Astrocyte (in vitro differentiated cells and primary cell): Measurements from ENCODE around the gene SLC43A1. TPM values are rescaled to one million over a fixed set of nuclear protein-coding genes. Genes with fewer than 3 reads are reported as not detected.

Experiments
- DNase-seq: peaks from one replicate; pipeline ENCODE4 v3.0.0-alpha.2; 2010; ENCODE audit warnings: low read depth
- FAIRE-seq: peaks from 2 replicates; lab custom pipeline; 2011; peaks lifted over from hg19 to GRCh38; lab: Jason Lieb, UNC
- H2AFZ ChIP-seq: 2 replicates; pipeline ENCODE4 v1.6.0; 2012; ENCODE audit warnings: low read depth, low read length, inconsistent platforms
- H3K27ac ChIP-seq: 2 replicates; pipeline ENCODE4 v1.5.1; 2011; ENCODE audit warnings: low read depth, low read length, inconsistent platforms
- H3K27me3 ChIP-seq: 2 replicates; pipeline ENCODE4 v1.6.0; 2011; ENCODE audit warnings: low read length, inconsistent platforms; ENCODE audit not compliant: insufficient read depth
- H3K36me3 ChIP-seq: 2 replicates; pipeline ENCODE4 v1.5.1; 2011; ENCODE audit warnings: low read length, inconsistent platforms; ENCODE audit not compliant: insufficient read depth
- H3K4me1 ChIP-seq: 2 replicates; pipeline ENCODE4 v1.5.1; 2011; ENCODE audit warnings: low read length, inconsistent platforms; ENCODE audit not compliant: insufficient read depth
- H3K4me2 ChIP-seq: 2 replicates; pipeline ENCODE4 v1.6.0; 2012; ENCODE audit warnings: low read length, inconsistent platforms
- H3K4me3 ChIP-seq: 2 replicates; pipeline ENCODE4 v1.5.1; 2011; ENCODE audit warnings: low read depth, mild to moderate bottlenecking, low read length, inconsistent platforms; ENCODE audit not compliant: insufficient read depth
- H3K79me2 ChIP-seq: 2 replicates; pipeline ENCODE4 v1.6.0; 2012; ENCODE audit warnings: mild to moderate bottlenecking, low read length, inconsistent platforms; ENCODE audit not compliant: insufficient read depth
- H3K9ac ChIP-seq: 2 replicates; pipeline ENCODE4 v1.6.0; 2012; ENCODE audit warnings: mild to moderate bottlenecking, low read length, inconsistent platforms
- H3K9me3 ChIP-seq: 2 replicates; pipeline ENCODE4 v1.5.1; 2012; ENCODE audit warnings: low read depth, mild to moderate bottlenecking, low read length, inconsistent platforms; ENCODE audit not compliant: insufficient read depth
- H4K20me1 ChIP-seq: 2 replicates; pipeline ENCODE4 v1.6.0; 2012; ENCODE audit warnings: low read length, inconsistent platforms; ENCODE audit not compliant: insufficient read depth
- H3K27ac Mint-ChIP-seq: one replicate; pipeline ENCODE4 v1.8.0; 2021; ENCODE audit warnings: mild to moderate bottlenecking, mixed read lengths; ENCODE audit not compliant: unreplicated experiment
- H3K27me3 Mint-ChIP-seq: one replicate; pipeline ENCODE4 v1.8.0; 2021; ENCODE audit warnings: low read depth, mixed read lengths; ENCODE audit not compliant: unreplicated experiment
- H3K36me3 Mint-ChIP-seq: one replicate; pipeline ENCODE4 v1.8.0; 2021; ENCODE audit warnings: low read depth, mixed read lengths; ENCODE audit not compliant: unreplicated experiment
- H3K4me1 Mint-ChIP-seq: one replicate; pipeline ENCODE4 v1.8.0; 2021; ENCODE audit warnings: low read depth, mixed read lengths; ENCODE audit not compliant: unreplicated experiment
- H3K4me3 Mint-ChIP-seq: one replicate; pipeline ENCODE4 v1.8.0; 2021; ENCODE audit warnings: mild to moderate bottlenecking, moderate library complexity, mixed read lengths; ENCODE audit not compliant: unreplicated experiment
- H3K9me3 Mint-ChIP-seq: one replicate; pipeline ENCODE4 v1.8.0; 2021; ENCODE audit warnings: mild to moderate bottlenecking, mixed read lengths; ENCODE audit not compliant: unreplicated experiment
- EZH2 ChIP-seq: IDR thresholded peaks from 2 replicates; pipeline ENCODE4 v1.6.1; 2012; ENCODE audit warnings: mild to moderate bottlenecking, low read length, inconsistent platforms; ENCODE audit not compliant: insufficient read depth
- total RNA-seq: library from RNA; stranded (reverse); gene quantifications from 2 replicates; pipeline ENCODE4 v1.2.1, GENCODE V29; 2021
- TF ChIP-seq, protein P1 (sequence below): IDR thresholded peaks from 2 replicates; pipeline ENCODE4 v1.5.1; 2011; ENCODE audit warnings: low read depth, mild to moderate bottlenecking, inconsistent platforms, low read length, moderate library complexity; ENCODE audit not compliant: insufficient read depth

SLC43A1 gene
- total RNA-seq, 1 donor from 2014 or later: 3.5 TPM

DNA sequence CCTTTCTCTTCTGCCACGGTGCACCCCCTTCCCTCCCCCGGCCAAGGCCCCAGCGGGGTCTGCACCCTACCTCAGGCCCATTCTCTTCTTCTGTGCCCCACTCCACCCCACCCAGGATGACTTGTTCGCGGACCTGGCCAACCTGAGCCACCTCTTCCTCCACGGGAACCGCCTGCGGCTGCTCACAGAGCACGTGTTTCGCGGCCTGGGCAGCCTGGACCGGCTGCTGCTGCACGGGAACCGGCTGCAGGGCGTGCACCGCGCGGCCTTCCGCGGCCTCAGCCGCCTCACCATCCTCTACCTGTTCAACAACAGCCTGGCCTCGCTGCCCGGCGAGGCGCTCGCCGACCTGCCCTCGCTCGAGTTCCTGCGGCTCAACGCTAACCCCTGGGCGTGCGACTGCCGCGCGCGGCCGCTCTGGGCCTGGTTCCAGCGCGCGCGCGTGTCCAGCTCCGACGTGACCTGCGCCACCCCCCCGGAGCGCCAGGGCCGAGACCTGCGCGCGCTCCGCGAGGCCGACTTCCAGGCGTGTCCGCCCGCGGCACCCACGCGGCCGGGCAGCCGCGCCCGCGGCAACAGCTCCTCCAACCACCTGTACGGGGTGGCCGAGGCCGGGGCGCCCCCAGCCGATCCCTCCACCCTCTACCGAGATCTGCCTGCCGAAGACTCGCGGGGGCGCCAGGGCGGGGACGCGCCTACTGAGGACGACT is 39.3 kb downstream of the SLC43A1 start:
- no peaks in the 10 kb centered on the region for H4K20me1 ChIP-seq
- H3K9ac ChIP-seq: no peak overlapping the region
- Mint-ChIP-seq H3K9me3 (peaks cover 4% of the 10 kb centered on the region), H3K36me3 (no peaks in the 10 kb centered on the region), H3K4me1 (peaks cover 3% of the 10 kb centered on the region), H3K27ac (no peak overlapping the region), H3K27me3 (peaks cover 80% of the 10 kb centered on the region), H3K4me3 (peak overlapping the region; percentile 57)
- H3K36me3 ChIP-seq: no peaks in the 10 kb centered on the region
- DNase-seq (no peak), FAIRE-seq (no peak)
- peak overlapping the region; percentile 24 for H2AFZ ChIP-seq
- no peak overlapping the region for H3K27ac ChIP-seq
- peaks cover 55% of the 10 kb centered on the region for H3K27me3 ChIP-seq
- peaks cover 4% of the 10 kb centered on the region for H3K4me1 ChIP-seq
- no peak overlapping the region for H3K4me3 ChIP-seq
- TF ChIP-seq, protein P1, sequence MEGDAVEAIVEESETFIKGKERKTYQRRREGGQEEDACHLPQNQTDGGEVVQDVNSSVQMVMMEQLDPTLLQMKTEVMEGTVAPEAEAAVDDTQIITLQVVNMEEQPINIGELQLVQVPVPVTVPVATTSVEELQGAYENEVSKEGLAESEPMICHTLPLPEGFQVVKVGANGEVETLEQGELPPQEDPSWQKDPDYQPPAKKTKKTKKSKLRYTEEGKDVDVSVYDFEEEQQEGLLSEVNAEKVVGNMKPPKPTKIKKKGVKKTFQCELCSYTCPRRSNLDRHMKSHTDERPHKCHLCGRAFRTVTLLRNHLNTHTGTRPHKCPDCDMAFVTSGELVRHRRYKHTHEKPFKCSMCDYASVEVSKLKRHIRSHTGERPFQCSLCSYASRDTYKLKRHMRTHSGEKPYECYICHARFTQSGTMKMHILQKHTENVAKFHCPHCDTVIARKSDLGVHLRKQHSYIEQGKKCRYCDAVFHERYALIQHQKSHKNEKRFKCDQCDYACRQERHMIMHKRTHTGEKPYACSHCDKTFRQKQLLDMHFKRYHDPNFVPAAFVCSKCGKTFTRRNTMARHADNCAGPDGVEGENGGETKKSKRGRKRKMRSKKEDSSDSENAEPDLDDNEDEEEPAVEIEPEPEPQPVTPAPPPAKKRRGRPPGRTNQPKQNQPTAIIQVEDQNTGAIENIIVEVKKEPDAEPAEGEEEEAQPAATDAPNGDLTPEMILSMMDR: no peak
- peak; percentile 90 for TF ChIP-seq EZH2
- no peaks in the 10 kb centered on the region for H3K9me3 ChIP-seq
- H3K79me2 ChIP-seq: no peaks in the 10 kb centered on the region
- peak overlapping the region; percentile 70 for H3K4me2 ChIP-seq

DNA sequence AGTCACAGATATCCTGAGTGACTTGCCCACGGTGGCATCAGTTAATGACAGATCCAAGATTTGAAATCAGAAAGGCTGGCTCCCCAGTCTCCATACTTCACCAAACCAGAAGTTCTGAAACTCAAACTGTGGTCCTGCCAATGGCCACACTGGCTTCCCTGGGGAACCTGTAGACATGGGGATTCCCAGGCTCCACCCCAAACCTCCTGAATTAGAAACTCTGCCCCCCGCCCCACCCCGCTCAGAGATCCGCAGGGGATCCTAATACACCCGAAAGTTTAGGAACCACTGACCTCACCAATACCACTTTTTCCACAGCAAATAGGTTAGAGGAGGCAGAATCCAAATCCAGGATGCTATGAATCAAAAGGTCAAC is 39.8 kb downstream of the SLC43A1 start:
- peak overlapping the region; percentile 70 for H3K4me2 ChIP-seq

More for the DNA sequence above, 39.8 kb downstream of the SLC43A1 start:
- peak overlapping the region; percentile 57 for H3K4me3 Mint-ChIP-seq
- H3K27me3 Mint-ChIP-seq: peaks cover 75% of the 10 kb centered on the region
- no peak overlapping the region for H3K27ac ChIP-seq
- no peak overlapping the region for H3K9ac ChIP-seq
- H3K9me3 ChIP-seq: no peaks in the 10 kb centered on the region
- no peaks in the 10 kb centered on the region for H4K20me1 ChIP-seq
- peaks cover 3% of the 10 kb centered on the region for H3K4me1 Mint-ChIP-seq
- no peaks in the 10 kb centered on the region for H3K79me2 ChIP-seq
- FAIRE-seq (no peak), DNase-seq (no peak)
- H3K27me3 ChIP-seq: peaks cover 49% of the 10 kb centered on the region
- no peak overlapping the region for H3K4me3 ChIP-seq
- H3K27ac Mint-ChIP-seq: no peak overlapping the region
- H3K36me3 ChIP-seq: no peaks in the 10 kb centered on the region
- TF ChIP-seq, protein P1: no peak
- TF ChIP-seq EZH2: no peak
- no peak overlapping the region for H2AFZ ChIP-seq
- H3K9me3 Mint-ChIP-seq: peaks cover 4% of the 10 kb centered on the region
- peaks cover 4% of the 10 kb centered on the region for H3K4me1 ChIP-seq
- no peaks in the 10 kb centered on the region for H3K36me3 Mint-ChIP-seq
